Measurements from ENCODE around the gene WDR36. TPM values are rescaled to one million over a fixed set of nuclear protein-coding genes. Genes with fewer than 3 reads are reported as not detected.

Gene WDR36
- total RNA-seq, 4 donors from 2014 or later: 17.1 to 53.8 (median 34.3) TPM

DNA sequence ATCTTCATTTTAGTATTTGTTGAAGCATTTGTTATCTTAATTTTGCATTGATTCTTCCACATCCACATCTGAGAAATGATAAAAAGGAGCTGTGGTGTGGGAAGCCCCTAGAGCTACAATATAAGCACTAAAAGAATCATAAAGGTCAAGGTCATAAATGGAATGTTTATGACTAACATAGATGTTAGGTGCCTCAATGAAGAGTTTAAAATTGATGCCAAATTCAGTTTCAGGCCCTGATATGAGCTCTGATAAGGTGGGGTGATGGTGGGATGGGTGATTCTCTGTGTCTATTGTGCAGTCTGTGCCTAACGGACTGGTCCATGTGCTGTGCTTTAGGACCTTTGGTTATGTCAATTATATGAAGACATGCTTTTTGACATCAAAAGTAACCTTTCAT, 70.9 kb downstream of the WDR36 start:
- TF ChIP-seq, protein P1, sequence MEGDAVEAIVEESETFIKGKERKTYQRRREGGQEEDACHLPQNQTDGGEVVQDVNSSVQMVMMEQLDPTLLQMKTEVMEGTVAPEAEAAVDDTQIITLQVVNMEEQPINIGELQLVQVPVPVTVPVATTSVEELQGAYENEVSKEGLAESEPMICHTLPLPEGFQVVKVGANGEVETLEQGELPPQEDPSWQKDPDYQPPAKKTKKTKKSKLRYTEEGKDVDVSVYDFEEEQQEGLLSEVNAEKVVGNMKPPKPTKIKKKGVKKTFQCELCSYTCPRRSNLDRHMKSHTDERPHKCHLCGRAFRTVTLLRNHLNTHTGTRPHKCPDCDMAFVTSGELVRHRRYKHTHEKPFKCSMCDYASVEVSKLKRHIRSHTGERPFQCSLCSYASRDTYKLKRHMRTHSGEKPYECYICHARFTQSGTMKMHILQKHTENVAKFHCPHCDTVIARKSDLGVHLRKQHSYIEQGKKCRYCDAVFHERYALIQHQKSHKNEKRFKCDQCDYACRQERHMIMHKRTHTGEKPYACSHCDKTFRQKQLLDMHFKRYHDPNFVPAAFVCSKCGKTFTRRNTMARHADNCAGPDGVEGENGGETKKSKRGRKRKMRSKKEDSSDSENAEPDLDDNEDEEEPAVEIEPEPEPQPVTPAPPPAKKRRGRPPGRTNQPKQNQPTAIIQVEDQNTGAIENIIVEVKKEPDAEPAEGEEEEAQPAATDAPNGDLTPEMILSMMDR (IDR thresholded peaks at IDR 0.05; ENCODE audit: low read depth): no peak

DNA sequence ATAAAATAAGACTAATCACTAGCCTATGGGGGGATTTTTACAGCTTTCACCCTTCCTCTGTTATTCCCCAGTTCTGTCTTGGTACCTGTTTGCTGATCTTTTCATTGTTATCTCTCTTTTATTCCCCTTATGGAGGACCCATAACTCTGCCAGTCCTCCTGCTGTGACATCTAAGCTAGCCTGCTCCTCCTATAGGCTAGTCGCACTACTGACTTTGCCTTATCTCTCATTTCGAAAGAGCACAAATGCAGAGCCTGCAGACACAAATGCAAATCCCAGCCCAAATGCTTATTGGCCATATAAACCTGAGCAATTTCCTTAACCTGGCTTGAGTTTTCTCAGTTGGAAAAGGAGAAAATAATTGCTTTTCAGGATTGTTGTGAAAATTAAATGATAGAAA, 72.9 kb downstream of the WDR36 start:
- TF ChIP-seq, protein P1 (IDR thresholded peaks at IDR 0.05; ENCODE audit: low read depth): no peak

DNA sequence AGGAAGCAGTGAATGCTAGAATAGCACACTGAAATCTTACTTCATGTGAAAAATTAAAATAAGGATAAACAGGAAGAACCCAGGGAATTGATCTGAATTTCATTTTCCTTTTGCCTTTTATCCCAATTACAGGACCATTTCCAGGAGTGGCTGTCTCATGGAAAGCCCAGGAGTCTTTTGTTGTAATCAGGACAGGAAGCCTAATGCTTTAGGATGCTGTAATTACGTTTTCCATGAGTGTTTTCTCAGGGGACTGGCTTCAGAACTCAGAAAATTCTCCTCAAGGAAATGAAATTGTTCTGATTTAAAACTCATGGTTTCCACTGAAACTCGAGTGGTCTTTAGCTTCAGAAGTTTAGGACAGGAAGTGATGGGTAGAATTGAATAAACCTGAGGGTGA, 75.4 kb downstream of the WDR36 start:
- TF ChIP-seq, protein P1 (IDR thresholded peaks at IDR 0.05; ENCODE audit: low read depth): no peak

DNA sequence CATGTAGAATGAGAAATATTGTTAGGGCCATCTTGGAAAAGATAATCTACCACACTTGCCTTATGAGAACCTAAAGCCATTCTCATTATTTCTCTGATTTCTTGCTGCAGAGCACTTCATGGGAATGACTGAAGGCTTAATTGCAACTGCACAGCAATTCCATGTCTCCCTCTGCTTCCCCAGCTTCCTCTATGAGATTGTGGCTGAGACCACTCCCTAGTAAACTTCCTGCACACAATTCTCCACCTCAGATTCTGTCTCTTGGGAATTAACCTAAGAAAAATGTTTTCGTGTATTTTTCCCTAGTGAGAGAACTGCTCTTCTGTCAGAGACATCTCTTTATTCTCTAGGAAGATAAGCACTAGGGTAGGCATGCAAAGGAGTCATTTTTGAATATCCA, 76.5 kb downstream of the WDR36 start:
- TF ChIP-seq, protein P1 (IDR thresholded peaks at IDR 0.05; ENCODE audit: low read depth): no peak

DNA sequence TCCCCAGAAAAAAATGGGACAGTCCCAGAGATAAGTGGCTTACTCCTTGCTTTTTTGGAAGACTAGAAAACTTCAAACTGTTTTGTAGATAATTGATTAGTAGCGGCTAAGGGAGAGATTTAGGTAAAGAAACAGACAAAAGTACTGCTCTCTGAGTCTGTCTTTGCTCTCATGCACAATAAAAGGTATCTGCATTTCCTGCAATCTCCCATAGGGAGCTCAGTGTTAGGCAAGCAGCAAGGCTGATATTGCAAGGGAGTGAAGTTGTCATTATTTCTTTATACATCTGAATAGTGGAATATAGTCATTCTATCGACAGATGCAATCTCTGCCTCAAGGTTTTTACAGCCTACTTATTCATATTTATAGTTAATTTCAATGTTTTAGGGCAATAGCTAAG, 77.1 kb downstream of the WDR36 start:
- TF ChIP-seq, protein P1 (IDR thresholded peaks at IDR 0.05; ENCODE audit: low read depth): no peak

DNA sequence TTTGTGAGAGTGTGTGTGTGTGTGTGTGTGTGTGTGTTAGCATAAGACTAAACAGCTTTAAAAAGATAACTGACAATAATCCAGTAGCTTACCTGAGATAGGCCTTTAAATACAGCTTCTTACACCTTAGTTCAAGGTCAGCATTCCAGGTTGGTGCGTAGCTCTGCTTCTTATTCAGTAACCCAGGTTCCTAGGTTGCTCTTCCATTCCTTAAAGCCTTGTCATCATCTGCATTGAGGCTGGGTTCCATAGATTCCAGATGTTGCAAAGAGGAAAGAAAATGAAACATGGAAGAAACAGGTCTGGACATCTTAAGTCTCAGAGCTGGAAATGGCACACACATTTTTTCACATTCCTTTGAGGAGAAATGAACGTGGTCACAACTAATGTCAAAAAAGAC, 78.1 kb downstream of the WDR36 start:
- TF ChIP-seq, protein P1 (IDR thresholded peaks at IDR 0.05; ENCODE audit: low read depth): no peak

DNA sequence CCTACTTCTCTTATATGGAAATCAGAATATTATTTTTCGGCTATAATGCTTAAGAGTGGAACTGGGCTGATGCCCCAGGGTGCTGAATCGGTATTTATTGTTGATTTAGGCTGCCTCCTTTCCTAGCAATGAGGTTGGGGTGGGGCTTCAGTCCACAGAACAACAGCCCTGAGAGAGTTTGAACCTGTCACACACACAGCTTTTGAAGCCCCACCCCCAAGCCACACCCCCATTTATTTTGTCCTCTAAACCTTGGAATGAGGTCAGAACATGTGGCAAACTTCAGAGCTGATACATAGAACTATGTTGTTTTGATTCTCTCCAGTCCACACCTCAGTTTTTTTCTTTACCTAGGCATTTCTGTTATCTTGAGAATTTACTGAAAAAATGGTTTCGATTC, 80.4 kb downstream of the WDR36 start:
- TF ChIP-seq, protein P1 (IDR thresholded peaks at IDR 0.05; ENCODE audit: low read depth): no peak
